Neural cell (in vitro differentiated cells): Measurements from ENCODE around the gene DEPDC5. TPM values are rescaled to one million over a fixed set of nuclear protein-coding genes. Genes with fewer than 3 reads are reported as not detected.

Experiments
- H2AFZ ChIP-seq: fragments of 200-600, 300-800 bp; sonication (generic), shearing (Covaris generic); 2 replicates; pipeline ENCODE4 v1.6.0; 2014; ENCODE audit warnings: low read depth, mild to moderate bottlenecking, antibody characterized with exemption, low read length, moderate library complexity
- H3F3A ChIP-seq: fragments of 200-600 bp; shearing (Covaris generic); 2 replicates; pipeline ENCODE4 v1.6.1; 2016; ENCODE audit warnings: mild to moderate bottlenecking, moderate library complexity, mixed read lengths, antibody characterized with exemption, low read length; ENCODE audit not compliant: insufficient read depth, poor library complexity, severe bottlenecking
- H3K27ac ChIP-seq: fragments of 200-600, 300-800 bp; sonication (generic), shearing (Covaris generic); 2 replicates; pipeline ENCODE4 v1.5.1; 2014; ENCODE audit warnings: mild to moderate bottlenecking, low read length, moderate library complexity
- H3K27me3 ChIP-seq: fragments of 300-800, 200-600 bp; sonication (generic), shearing (Covaris generic); 2 replicates; pipeline ENCODE4 v1.6.0; 2014; ENCODE audit warnings: mild to moderate bottlenecking, low read depth, low read length, moderate library complexity; ENCODE audit not compliant: insufficient read depth
- H3K36me3 ChIP-seq: fragments of 300-800, 200-600 bp; sonication (generic), shearing (Covaris generic); 2 replicates; pipeline ENCODE4 v1.5.1; 2014; ENCODE audit warnings: mild to moderate bottlenecking, antibody characterized with exemption, low read length, moderate library complexity; ENCODE audit not compliant: insufficient read depth
- H3K4me2 ChIP-seq: fragments of 300-800, 200-600 bp; sonication (generic), shearing (Covaris generic); 2 replicates; pipeline ENCODE4 v1.6.0; 2014; ENCODE audit warnings: mild to moderate bottlenecking, low read length
- H3K4me3 ChIP-seq: fragments of 300-800, 200-600 bp; sonication (generic), shearing (Covaris generic); 2 replicates; pipeline ENCODE4 v1.5.1; 2014; ENCODE audit warnings: mild to moderate bottlenecking, low read length, moderate library complexity
- H3K79me2 ChIP-seq: fragments of 200-600 bp; shearing (Covaris generic); replicated peaks from 2 replicates; pipeline ENCODE4 v1.6.0; 2014; ENCODE audit warnings: mild to moderate bottlenecking, low read length, moderate library complexity; ENCODE audit not compliant: insufficient read depth
- H3K9ac ChIP-seq: fragments of 300-800, 200-600 bp; sonication (generic), shearing (Covaris generic); 2 replicates; pipeline ENCODE4 v1.6.1; 2016; ENCODE audit warnings: mild to moderate bottlenecking, low read length, mixed read lengths
- H3K9me2 ChIP-seq: fragments of 200-600 bp; shearing (Covaris generic); 2 replicates; pipeline ENCODE4 v1.6.1; 2016; ENCODE audit warnings: mild to moderate bottlenecking, low read length, mixed read lengths; ENCODE audit not compliant: insufficient read depth
- H3K9me3 ChIP-seq: fragments of 200-600, 300-800 bp; sonication (generic), shearing (Covaris generic); 2 replicates; pipeline ENCODE4 v1.6.1; 2016; ENCODE audit warnings: mild to moderate bottlenecking, mixed run types, low read length, moderate library complexity, mixed read lengths
- H4K20me1 ChIP-seq: fragments of 200-600 bp; shearing (Covaris generic); 2 replicates; pipeline ENCODE4 v1.6.1; 2016; ENCODE audit warnings: mild to moderate bottlenecking, mixed run types; ENCODE audit not compliant: insufficient read depth
- CTCF ChIP-seq: fragments of 450-650 bp; IDR thresholded peaks from 2 replicates; pipeline ENCODE4 v1.5.1; 2014; ENCODE audit warnings: antibody characterized with exemption, mild to moderate bottlenecking, moderate library complexity; ENCODE audit not compliant: poor library complexity, severe bottlenecking
- EP300 ChIP-seq: fragments of 450-650 bp; conservative IDR thresholded peaks from 2 replicates; pipeline ENCODE4 v1.6.1; 2014; ENCODE audit warnings: antibody characterized with exemption, mild to moderate bottlenecking, moderate library complexity; ENCODE audit not compliant: poor library complexity, severe bottlenecking
- EZH2 ChIP-seq: fragments of 200-600, 300-800 bp; shearing (Covaris generic), sonication (generic); IDR thresholded peaks from 2 replicates; pipeline ENCODE4 v1.6.1; 2014; ENCODE audit warnings: antibody characterized with exemption, low read length, borderline replicate concordance, mild to moderate bottlenecking; ENCODE audit not compliant: insufficient read depth, poor library complexity, severe bottlenecking
- MXI1 ChIP-seq: fragments of 450-650 bp; conservative IDR thresholded peaks from 2 replicates; pipeline ENCODE4 v1.6.1; 2014; ENCODE audit warnings: antibody characterized with exemption, mild to moderate bottlenecking; ENCODE audit not compliant: poor library complexity, severe bottlenecking
- POLR2AphosphoS5 ChIP-seq: IDR thresholded peaks from 2 replicates; pipeline ENCODE4 v1.6.1; 2012
- RAD21 ChIP-seq: fragments of 450-650 bp; conservative IDR thresholded peaks from 2 replicates; pipeline ENCODE4 v1.6.1; 2014; ENCODE audit warnings: antibody characterized with exemption, mild to moderate bottlenecking, moderate library complexity
- REST ChIP-seq: IDR thresholded peaks from 2 replicates; pipeline ENCODE4 v1.6.1; 2012; ENCODE audit warnings: borderline replicate concordance
- TAF1 ChIP-seq: IDR thresholded peaks from 2 replicates; pipeline ENCODE4 v1.6.1; 2012; ENCODE audit warnings: low read depth
- polyA plus RNA-seq: library from polyadenylated mRNA; depleted of rRNA; stranded (reverse); fragments of >200 nt; gene quantifications from 2 replicates; pipeline ENCODE4 v1.2.3, GENCODE V29; 2014

The DEPDC5 gene
- polyA plus RNA-seq, 1 donor from 2014 or later: 11.3 TPM

GRCh38 chr22:31935961-31936635 lies 182.3 kb downstream of the DEPDC5 start:
- Histone ChIP-seq H3K4me3 (no peak overlapping the region), H2AFZ (no peak overlapping the region)

GRCh38 chr22:31937341-31937740 lies 183.5 kb downstream of the DEPDC5 start:
- no peaks in the 10 kb centered on the region for H3F3A ChIP-seq
- no peaks in the 10 kb centered on the region for H3K36me3 ChIP-seq
- H3K27ac ChIP-seq: no peak overlapping the region
- no peak overlapping the region for H3K9ac ChIP-seq
- no peaks in the 10 kb centered on the region for H3K79me2 ChIP-seq
- no peak overlapping the region for H2AFZ ChIP-seq
- no peaks in the 10 kb centered on the region for H4K20me1 ChIP-seq
- H3K9me2 ChIP-seq: no peaks in the 10 kb centered on the region
- no peak overlapping the region for H3K4me2 ChIP-seq
- no peaks in the 10 kb centered on the region for H3K27me3 ChIP-seq
- TF ChIP-seq EP300: no peak
- no peak for TF ChIP-seq EZH2
- TF ChIP-seq MXI1: no peak
- TF ChIP-seq RAD21: no peak
- TF ChIP-seq TAF1: no peak
- TF ChIP-seq CTCF: no peak
- no peaks in the 10 kb centered on the region for H3K9me3 ChIP-seq
- no peak overlapping the region for H3K4me3 ChIP-seq

More at GRCh38 chr22:31935961-31936635, 182.3 kb downstream of the DEPDC5 start:
- Histone ChIP-seq H3K27ac (no peak overlapping the region), H3K79me2 (no peaks in the 10 kb centered on the region), H3K27me3 (no peaks in the 10 kb centered on the region), H3K4me2 (no peak overlapping the region), H3K9ac (no peak overlapping the region), H3K9me3 (no peaks in the 10 kb centered on the region), H3F3A (no peaks in the 10 kb centered on the region), H3K9me2 (no peaks in the 10 kb centered on the region), H4K20me1 (no peaks in the 10 kb centered on the region), H3K36me3 (no peaks in the 10 kb centered on the region)
- no peak for TF ChIP-seq TAF1
- TF ChIP-seq MXI1: no peak
- TF ChIP-seq REST: no peak
- no peak for TF ChIP-seq POLR2AphosphoS5
- TF ChIP-seq CTCF: no peak
- no peak for TF ChIP-seq EP300
- TF ChIP-seq EZH2: no peak
- TF ChIP-seq RAD21: no peak
